SK-N-SH treated with all-trans-retinoic acid at 6 μM for 48 hours (cell line): Measurements from ENCODE around the gene ZNF22.

Source experiments
- ATAC-seq: fragments of 200-7000 bp; cut with Tn5 transposase; 3 replicates; pipeline ENCODE4 v1.9.1; 2020; ENCODE audit warnings: mild to moderate bottlenecking, moderate library complexity
- BACH2 ChIP-seq: fragments of 250-450 bp; sonication (Bioruptor Pico); IDR thresholded peaks from 2 replicates; pipeline ENCODE4 v1.9.0; 2021; ENCODE audit warnings: mild to moderate bottlenecking, borderline replicate concordance
- CREB5 ChIP-seq: fragments of 250-450 bp; sonication (Bioruptor Pico); IDR thresholded peaks from 2 replicates; pipeline ENCODE4 v1.5.1; 2020; ENCODE audit warnings: low read depth, mild to moderate bottlenecking, moderate library complexity
- CSDC2 ChIP-seq: fragments of 250-450 bp; sonication (Bioruptor Pico); IDR thresholded peaks from 2 replicates; pipeline ENCODE4 v1.5.0; 2020; ENCODE audit warnings: mild to moderate bottlenecking, moderate library complexity
- CSRNP3 ChIP-seq: fragments of 250-450 bp; sonication (Bioruptor Pico); IDR thresholded peaks from 2 replicates; pipeline ENCODE4 v1.5.1; 2021; ENCODE audit warnings: mild to moderate bottlenecking, moderate library complexity
- ESRRG ChIP-seq: fragments of 250-450 bp; sonication (Bioruptor Pico); IDR thresholded peaks from 2 replicates; pipeline ENCODE4 v1.6.1; 2021; ENCODE audit warnings: mild to moderate bottlenecking
- GLIS3 ChIP-seq: fragments of 250-450 bp; sonication (Bioruptor Pico); IDR thresholded peaks from 2 replicates; pipeline ENCODE4 v1.5.0; 2020; ENCODE audit warnings: mild to moderate bottlenecking, moderate library complexity
- ISL1 ChIP-seq: fragments of 250-450 bp; sonication (Bioruptor Pico); IDR thresholded peaks from 2 replicates; pipeline ENCODE4 v2.1.2; 2022; ENCODE audit warnings: mild to moderate bottlenecking, moderate library complexity
- OSR1 ChIP-seq: fragments of 250-450 bp; sonication (Bioruptor Pico); IDR thresholded peaks from 2 replicates; pipeline ENCODE4 v1.8.0; 2022; ENCODE audit warnings: moderate library complexity, mild to moderate bottlenecking, inconsistent platforms
- PPARA ChIP-seq: fragments of 250-450 bp; sonication (Bioruptor Pico); IDR thresholded peaks from 2 replicates; pipeline ENCODE4 v1.5.0; 2020; ENCODE audit warnings: mild to moderate bottlenecking, borderline replicate concordance
- RARB ChIP-seq: fragments of 250-450 bp; sonication (Bioruptor Pico); IDR thresholded peaks from 2 replicates; pipeline ENCODE4 v1.8.0; 2021; ENCODE audit warnings: mild to moderate bottlenecking, moderate library complexity
- TCF4 ChIP-seq: fragments of 250-450 bp; sonication (Bioruptor Pico); IDR thresholded peaks from 2 replicates; pipeline ENCODE4 v1.8.0; 2021; ENCODE audit warnings: mild to moderate bottlenecking, moderate library complexity, borderline replicate concordance
- TOX ChIP-seq: fragments of 250-450 bp; sonication (Bioruptor Pico); IDR thresholded peaks from 2 replicates; pipeline ENCODE4 v1.8.0; 2021; ENCODE audit warnings: mild to moderate bottlenecking, moderate library complexity, borderline replicate concordance
- ZFP3 ChIP-seq: fragments of 250-450 bp; sonication (Bioruptor Pico); IDR thresholded peaks from 2 replicates; pipeline ENCODE4 v1.5.0; 2020; ENCODE audit warnings: mild to moderate bottlenecking, moderate library complexity
- ZFP30 ChIP-seq: fragments of 450-650 bp; formaldehyde crosslinking; IDR thresholded peaks from 2 replicates; pipeline ENCODE4 v1.5.0; 2022; ENCODE audit warnings: mild to moderate bottlenecking, moderate library complexity
- ZNF565 ChIP-seq: fragments of 450-650 bp; formaldehyde crosslinking; conservative IDR thresholded peaks from 2 replicates; pipeline ENCODE4 v1.5.0; 2020; ENCODE audit warnings: low read depth, mild to moderate bottlenecking, moderate library complexity
- ZNF70 ChIP-seq: fragments of 450-650 bp; formaldehyde crosslinking; IDR thresholded peaks from 2 replicates; pipeline ENCODE4 v1.5.0; 2020; ENCODE audit warnings: mild to moderate bottlenecking, moderate library complexity
- TF ChIP-seq, protein P1 (sequence below): fragments of 250-450 bp; sonication (Bioruptor Pico); IDR thresholded peaks from 2 replicates; pipeline ENCODE4 v1.8.0; 2020; ENCODE audit warnings: mild to moderate bottlenecking, moderate library complexity, borderline replicate concordance
- TF ChIP-seq, protein P2 (sequence below): fragments of 250-450 bp; sonication (Bioruptor Pico); IDR thresholded peaks from 2 replicates; pipeline ENCODE4 v1.8.0; 2021; ENCODE audit warnings: low read depth, mild to moderate bottlenecking, moderate library complexity, borderline replicate concordance
- TF ChIP-seq, protein P3 (sequence below): fragments of 250-450 bp; sonication (Bioruptor Pico); IDR thresholded peaks from 2 replicates; pipeline ENCODE4 v1.5.0; 2020; ENCODE audit warnings: mild to moderate bottlenecking, moderate library complexity

Gene ZNF22

GRCh38 chr10:44958898-44959246 lies 41.9 kb upstream of the ZNF22 start:
- ATAC-seq = no peak
- TF ChIP-seq ISL1 (CRISPR knock-in tag) (no peak), ZFP30 (CRISPR knock-in tag) (no peak), RARB (CRISPR knock-in tag) (no peak), PPARA (CRISPR knock-in tag) (no peak), CSDC2 (CRISPR knock-in tag) (no peak), ESRRG (CRISPR knock-in tag) (no peak), CREB5 (CRISPR knock-in tag) (no peak), ZNF565 (CRISPR knock-in tag) (no peak), CSRNP3 (no peak), OSR1 (CRISPR knock-in tag) (no peak)
- TF ChIP-seq, protein P1, sequence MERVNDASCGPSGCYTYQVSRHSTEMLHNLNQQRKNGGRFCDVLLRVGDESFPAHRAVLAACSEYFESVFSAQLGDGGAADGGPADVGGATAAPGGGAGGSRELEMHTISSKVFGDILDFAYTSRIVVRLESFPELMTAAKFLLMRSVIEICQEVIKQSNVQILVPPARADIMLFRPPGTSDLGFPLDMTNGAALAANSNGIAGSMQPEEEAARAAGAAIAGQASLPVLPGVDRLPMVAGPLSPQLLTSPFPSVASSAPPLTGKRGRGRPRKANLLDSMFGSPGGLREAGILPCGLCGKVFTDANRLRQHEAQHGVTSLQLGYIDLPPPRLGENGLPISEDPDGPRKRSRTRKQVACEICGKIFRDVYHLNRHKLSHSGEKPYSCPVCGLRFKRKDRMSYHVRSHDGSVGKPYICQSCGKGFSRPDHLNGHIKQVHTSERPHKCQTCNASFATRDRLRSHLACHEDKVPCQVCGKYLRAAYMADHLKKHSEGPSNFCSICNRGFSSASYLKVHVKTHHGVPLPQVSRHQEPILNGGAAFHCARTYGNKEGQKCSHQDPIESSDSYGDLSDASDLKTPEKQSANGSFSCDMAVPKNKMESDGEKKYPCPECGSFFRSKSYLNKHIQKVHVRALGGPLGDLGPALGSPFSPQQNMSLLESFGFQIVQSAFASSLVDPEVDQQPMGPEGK (CRISPR knock-in tag) = no peak
- TF ChIP-seq, protein P2, sequence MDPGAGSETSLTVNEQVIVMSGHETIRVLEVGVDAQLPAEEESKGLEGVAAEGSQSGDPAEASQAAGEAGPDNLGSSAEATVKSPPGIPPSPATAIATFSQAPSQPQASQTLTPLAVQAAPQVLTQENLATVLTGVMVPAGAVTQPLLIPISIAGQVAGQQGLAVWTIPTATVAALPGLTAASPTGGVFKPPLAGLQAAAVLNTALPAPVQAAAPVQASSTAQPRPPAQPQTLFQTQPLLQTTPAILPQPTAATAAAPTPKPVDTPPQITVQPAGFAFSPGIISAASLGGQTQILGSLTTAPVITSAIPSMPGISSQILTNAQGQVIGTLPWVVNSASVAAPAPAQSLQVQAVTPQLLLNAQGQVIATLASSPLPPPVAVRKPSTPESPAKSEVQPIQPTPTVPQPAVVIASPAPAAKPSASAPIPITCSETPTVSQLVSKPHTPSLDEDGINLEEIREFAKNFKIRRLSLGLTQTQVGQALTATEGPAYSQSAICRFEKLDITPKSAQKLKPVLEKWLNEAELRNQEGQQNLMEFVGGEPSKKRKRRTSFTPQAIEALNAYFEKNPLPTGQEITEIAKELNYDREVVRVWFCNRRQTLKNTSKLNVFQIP (CRISPR knock-in tag) = no peak
- TF ChIP-seq, protein P3, sequence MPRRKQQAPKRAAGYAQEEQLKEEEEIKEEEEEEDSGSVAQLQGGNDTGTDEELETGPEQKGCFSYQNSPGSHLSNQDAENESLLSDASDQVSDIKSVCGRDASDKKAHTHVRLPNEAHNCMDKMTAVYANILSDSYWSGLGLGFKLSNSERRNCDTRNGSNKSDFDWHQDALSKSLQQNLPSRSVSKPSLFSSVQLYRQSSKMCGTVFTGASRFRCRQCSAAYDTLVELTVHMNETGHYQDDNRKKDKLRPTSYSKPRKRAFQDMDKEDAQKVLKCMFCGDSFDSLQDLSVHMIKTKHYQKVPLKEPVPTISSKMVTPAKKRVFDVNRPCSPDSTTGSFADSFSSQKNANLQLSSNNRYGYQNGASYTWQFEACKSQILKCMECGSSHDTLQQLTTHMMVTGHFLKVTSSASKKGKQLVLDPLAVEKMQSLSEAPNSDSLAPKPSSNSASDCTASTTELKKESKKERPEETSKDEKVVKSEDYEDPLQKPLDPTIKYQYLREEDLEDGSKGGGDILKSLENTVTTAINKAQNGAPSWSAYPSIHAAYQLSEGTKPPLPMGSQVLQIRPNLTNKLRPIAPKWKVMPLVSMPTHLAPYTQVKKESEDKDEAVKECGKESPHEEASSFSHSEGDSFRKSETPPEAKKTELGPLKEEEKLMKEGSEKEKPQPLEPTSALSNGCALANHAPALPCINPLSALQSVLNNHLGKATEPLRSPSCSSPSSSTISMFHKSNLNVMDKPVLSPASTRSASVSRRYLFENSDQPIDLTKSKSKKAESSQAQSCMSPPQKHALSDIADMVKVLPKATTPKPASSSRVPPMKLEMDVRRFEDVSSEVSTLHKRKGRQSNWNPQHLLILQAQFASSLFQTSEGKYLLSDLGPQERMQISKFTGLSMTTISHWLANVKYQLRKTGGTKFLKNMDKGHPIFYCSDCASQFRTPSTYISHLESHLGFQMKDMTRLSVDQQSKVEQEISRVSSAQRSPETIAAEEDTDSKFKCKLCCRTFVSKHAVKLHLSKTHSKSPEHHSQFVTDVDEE (CRISPR knock-in tag) = no peak

DNA sequence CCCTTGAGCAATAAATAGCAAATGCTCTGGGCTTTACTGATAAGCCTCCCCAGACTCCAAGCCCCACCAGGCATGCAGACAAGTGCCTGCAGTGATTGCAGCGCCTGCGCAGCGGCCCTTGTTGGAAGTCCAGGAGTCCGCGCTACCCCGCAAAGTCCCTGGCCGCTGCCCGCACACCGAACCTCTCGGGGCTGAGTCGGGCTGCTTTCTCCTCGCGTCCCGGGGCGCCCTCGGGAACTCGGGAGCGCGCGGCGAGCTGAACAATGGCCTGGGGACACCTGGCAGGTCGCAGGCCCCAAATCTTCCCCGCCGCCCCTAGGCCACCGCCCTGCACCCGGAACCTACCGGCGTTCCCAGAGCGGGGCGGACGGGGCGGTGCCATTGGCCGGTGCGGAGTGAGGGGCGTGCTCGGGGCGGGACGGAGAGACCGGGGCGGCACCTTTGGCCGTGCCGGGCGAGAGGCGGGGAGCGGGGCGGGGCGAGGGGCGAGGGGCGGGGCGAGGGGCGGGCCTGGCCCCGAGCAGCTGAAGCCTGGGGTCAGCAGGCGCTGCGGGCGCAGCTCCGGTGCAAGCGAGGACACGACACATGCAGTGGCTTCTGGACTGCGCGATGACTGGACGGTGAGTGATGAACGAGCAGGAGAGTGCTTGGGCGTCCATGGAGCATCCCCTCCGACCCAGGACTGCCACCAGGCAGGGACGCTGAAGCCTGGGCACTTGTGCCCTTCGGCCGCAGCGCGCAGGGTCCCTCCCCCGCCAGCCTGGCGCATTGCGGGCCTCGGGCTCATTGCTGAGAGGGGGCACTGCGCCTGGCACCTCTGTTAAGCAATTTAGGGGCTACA lies 41.3 kb upstream of the ZNF22 start, which contains the start of gene RASSF4:
TSS of gene RASSF4 (plus strand) at position 556 of the 841 bp plus-strand sequence. CDS start 10,401 bp downstream, outside the sequence.
- TF ChIP-seq RARB (CRISPR knock-in tag) (no peak), ZFP3 (CRISPR knock-in tag) (peak; percentile 89)
- ATAC-seq = peak; percentile 99

GRCh38 chr10:44960088-44960460 lies 40.6 kb upstream of the ZNF22 start:
- peak; percentile 3 for ATAC-seq
- TF ChIP-seq, protein P2 (CRISPR knock-in tag) = no peak
- TF ChIP-seq, protein P1 (CRISPR knock-in tag) = no peak
- TF ChIP-seq TCF4 (CRISPR knock-in tag) = no peak
- TF ChIP-seq ESRRG (CRISPR knock-in tag) = no peak
- no peak for TF ChIP-seq ZNF70 (CRISPR knock-in tag)
- no peak for TF ChIP-seq TOX
- no peak for TF ChIP-seq RARB (CRISPR knock-in tag)
- TF ChIP-seq CSDC2 (CRISPR knock-in tag) = no peak
- TF ChIP-seq BACH2 (CRISPR knock-in tag) = no peak
- no peak for TF ChIP-seq GLIS3
- no peak for TF ChIP-seq PPARA (CRISPR knock-in tag)
- TF ChIP-seq ZNF565 (CRISPR knock-in tag) = no peak
- no peak for TF ChIP-seq CREB5 (CRISPR knock-in tag)
- TF ChIP-seq CSRNP3 = no peak
- no peak for TF ChIP-seq ZFP3 (CRISPR knock-in tag)
- no peak for TF ChIP-seq ISL1 (CRISPR knock-in tag)
- TF ChIP-seq, all 23 proteins: peak for 0
